Mesendoderm (in vitro differentiated cells): ENCODE measurements around the gene AKT3.

ENCODE experiments used
- DNase-seq: peaks from one replicate; pipeline ENCODE4 v3.0.0; 2013
- H2AK5ac ChIP-seq: 2 replicates; pipeline ENCODE4 v1.6.1; 2013; ENCODE audit warnings: low read length, inconsistent platforms
- H2BK120ac ChIP-seq: 2 replicates; pipeline ENCODE4 v1.6.1; 2013; ENCODE audit warnings: low read depth, mild to moderate bottlenecking, low read length, moderate library complexity, mixed read lengths
- H2BK15ac ChIP-seq: replicated peaks from 2 replicates; pipeline ENCODE4 v1.6.1; 2013; ENCODE audit warnings: low read depth, mild to moderate bottlenecking, moderate library complexity
- H2BK5ac ChIP-seq: 2 replicates; pipeline ENCODE4 v1.6.1; 2013; ENCODE audit warnings: low read length, inconsistent platforms
- H3K18ac ChIP-seq: 2 replicates; pipeline ENCODE4 v1.6.1; 2013; ENCODE audit warnings: mild to moderate bottlenecking, low read length, mixed read lengths
- H3K23ac ChIP-seq: one replicate; pipeline ENCODE4 v1.6.1; 2013; ENCODE audit warnings: low read length
- H3K27ac ChIP-seq: 2 replicates; pipeline ENCODE4 v1.5.1; 2013; ENCODE audit warnings: low read depth, mild to moderate bottlenecking, inconsistent platforms, low read length, moderate library complexity
- H3K27me3 ChIP-seq: 2 replicates; pipeline ENCODE4 v1.6.1; 2013; ENCODE audit warnings: low read length, control low read depth, mild to moderate bottlenecking, inconsistent platforms; ENCODE audit not compliant: insufficient read depth, poor library complexity
- H3K36me3 ChIP-seq: 2 replicates; pipeline ENCODE4 v1.6.1; 2013; ENCODE audit warnings: low read length, inconsistent platforms; ENCODE audit not compliant: control insufficient read depth, insufficient read depth
- H3K4ac ChIP-seq: one replicate; pipeline ENCODE4 v1.6.1; 2013; ENCODE audit warnings: low read depth, mild to moderate bottlenecking, low read length, moderate library complexity
- H3K4me1 ChIP-seq: 2 replicates; pipeline ENCODE4 v1.6.1; 2013; ENCODE audit warnings: low read depth, low read length, inconsistent platforms; ENCODE audit not compliant: control insufficient read depth
- H3K4me2 ChIP-seq: 2 replicates; pipeline ENCODE4 v1.6.1; 2013; ENCODE audit warnings: low read length
- H3K4me3 ChIP-seq: 2 replicates; pipeline ENCODE4 v1.5.1; 2013; ENCODE audit warnings: mild to moderate bottlenecking, low read length
- H3K56ac ChIP-seq: one replicate; pipeline ENCODE4 v1.6.1; 2013; ENCODE audit warnings: low read length
- H3K79me1 ChIP-seq: 2 replicates; pipeline ENCODE4 v1.6.1; 2013; ENCODE audit warnings: low read length, inconsistent platforms
- H3K79me2 ChIP-seq: 2 replicates; pipeline ENCODE4 v1.6.1; 2013; ENCODE audit warnings: mild to moderate bottlenecking, low read length; ENCODE audit not compliant: control insufficient read depth, insufficient read depth
- H3K9ac ChIP-seq: 2 replicates; pipeline ENCODE4 v1.6.1; 2013; ENCODE audit warnings: low read length, inconsistent platforms
- H4K5ac ChIP-seq: one replicate; pipeline ENCODE4 v1.6.1; 2013; ENCODE audit warnings: low read length
- H4K8ac ChIP-seq: one replicate; pipeline ENCODE4 v1.6.1; 2013; ENCODE audit warnings: low read depth, mild to moderate bottlenecking, control low read depth, low read length, moderate library complexity
- WGBS: extraction: QIAGEN DNeasy Blood & Tissue Kit; methylation state at CpG from one replicate; pipeline ENCODE4 v1.1.7; 2013; ENCODE audit warnings: low lambda C conversion rate, missing lambda C conversion rate; ENCODE audit not compliant: insufficient coverage; ENCODE audit errors: extremely low coverage; 5-methylcytosine and 5-hydroxymethylcytosine counted together

AKT3 gene

GRCh38 chr1:243462929-243463697 is 386.9 kb downstream of the AKT3 start:
- no peak overlapping the region for H3K9ac ChIP-seq
- no peaks in the 10 kb centered on the region for H3K79me2 ChIP-seq

GRCh38 chr1:243461700-243462099 is 388.3 kb downstream of the AKT3 start:
- H3K56ac ChIP-seq, result no peak overlapping the region
- H2BK15ac ChIP-seq, result no peak overlapping the region
- H2AK5ac ChIP-seq, result no peak overlapping the region
- no peak overlapping the region for H4K8ac ChIP-seq
- H2BK120ac ChIP-seq, result no peak overlapping the region
- no peaks in the 10 kb centered on the region for H3K79me2 ChIP-seq
- no peak overlapping the region for H3K4ac ChIP-seq
- H4K5ac ChIP-seq, result no peak overlapping the region
- H3K4me1 ChIP-seq, result no peaks in the 10 kb centered on the region
- H3K27me3 ChIP-seq, result no peaks in the 10 kb centered on the region
- H3K27ac ChIP-seq, result no peak overlapping the region
- no CpG with 5 or more reads among the region's 4 CpGs for WGBS
- no peaks in the 10 kb centered on the region for H3K36me3 ChIP-seq
- no peak overlapping the region for H3K4me2 ChIP-seq
- no peak overlapping the region for H3K4me3 ChIP-seq
- no peaks in the 10 kb centered on the region for H3K79me1 ChIP-seq
- no peak overlapping the region for H3K9ac ChIP-seq
- no peak overlapping the region for H3K23ac ChIP-seq
- DNase-seq, result no peak
- H2BK5ac ChIP-seq, result no peak overlapping the region
- no peak overlapping the region for H3K18ac ChIP-seq

More at GRCh38 chr1:243462929-243463697, 386.9 kb downstream of the AKT3 start:
- WGBS, result no CpG with 5 or more reads among the region's 1 CpG
- no peak for DNase-seq
- Histone ChIP-seq H3K27me3 (no peaks in the 10 kb centered on the region), H3K4me3 (no peak overlapping the region), H3K27ac (no peak overlapping the region), H2BK5ac (no peak overlapping the region), H3K23ac (no peak overlapping the region), H4K5ac (no peak overlapping the region), H3K4ac (no peak overlapping the region), H3K18ac (no peak overlapping the region), H3K79me1 (no peaks in the 10 kb centered on the region), H3K4me1 (no peaks in the 10 kb centered on the region), H2AK5ac (no peak overlapping the region), H4K8ac (no peak overlapping the region), H3K4me2 (no peak overlapping the region), H2BK120ac (no peak overlapping the region), H2BK15ac (no peak overlapping the region), H3K56ac (no peak overlapping the region), H3K36me3 (no peaks in the 10 kb centered on the region)

GRCh38 chr1:243459059-243459458 is 391.0 kb downstream of the AKT3 start:
- no peak overlapping the region for H2BK5ac ChIP-seq
- no peak overlapping the region for H3K23ac ChIP-seq
- H3K4me2 ChIP-seq, result no peak overlapping the region
- no peak for DNase-seq
- H3K79me1 ChIP-seq, result no peaks in the 10 kb centered on the region
- H3K9ac ChIP-seq, result no peak overlapping the region
- H4K8ac ChIP-seq, result no peak overlapping the region
- H4K5ac ChIP-seq, result no peak overlapping the region
- no peak overlapping the region for H3K4me3 ChIP-seq
- H3K79me2 ChIP-seq, result no peaks in the 10 kb centered on the region
- H3K4me1 ChIP-seq, result no peaks in the 10 kb centered on the region
- no peak overlapping the region for H3K18ac ChIP-seq
- no peak overlapping the region for H2BK120ac ChIP-seq
- H3K27ac ChIP-seq, result no peak overlapping the region
- no peak overlapping the region for H2BK15ac ChIP-seq
- no peak overlapping the region for H2AK5ac ChIP-seq
- H3K36me3 ChIP-seq, result no peaks in the 10 kb centered on the region
- no peak overlapping the region for H3K56ac ChIP-seq
- H3K4ac ChIP-seq, result no peak overlapping the region
- no peaks in the 10 kb centered on the region for H3K27me3 ChIP-seq
- no CpG with 5 or more reads among the region's 3 CpGs for WGBS

GRCh38 chr1:243457363-243457982 is 392.6 kb downstream of the AKT3 start:
- no CpG with 5 or more reads among the region's 9 CpGs for WGBS

GRCh38 chr1:243455760-243456651 is 394.0 kb downstream of the AKT3 start:
- Histone ChIP-seq H2BK5ac (no peak overlapping the region), H3K4ac (no peak overlapping the region), H4K5ac (no peak overlapping the region), H2AK5ac (no peak overlapping the region), H3K36me3 (no peaks in the 10 kb centered on the region), H3K4me3 (no peak overlapping the region), H3K79me1 (no peaks in the 10 kb centered on the region), H2BK120ac (no peak overlapping the region), H3K23ac (no peak overlapping the region), H4K8ac (no peak overlapping the region), H3K56ac (no peak overlapping the region), H3K27ac (no peak overlapping the region), H3K18ac (no peak overlapping the region), H3K4me1 (no peaks in the 10 kb centered on the region), H2BK15ac (no peak overlapping the region), H3K79me2 (no peaks in the 10 kb centered on the region), H3K4me2 (no peak overlapping the region), H3K27me3 (no peaks in the 10 kb centered on the region), H3K9ac (no peak overlapping the region)
- WGBS, result no CpG with 5 or more reads among the region's 11 CpGs
- no peak for DNase-seq

More at GRCh38 chr1:243457363-243457982, 392.6 kb downstream of the AKT3 start:
- H3K36me3 ChIP-seq, result no peaks in the 10 kb centered on the region
- no peak overlapping the region for H3K23ac ChIP-seq
- no peak overlapping the region for H3K18ac ChIP-seq
- no peak overlapping the region for H3K4me3 ChIP-seq
- no peaks in the 10 kb centered on the region for H3K27me3 ChIP-seq
- H3K4me1 ChIP-seq, result no peaks in the 10 kb centered on the region
- H3K27ac ChIP-seq, result no peak overlapping the region
- no peak overlapping the region for H2AK5ac ChIP-seq
- no peak overlapping the region for H3K9ac ChIP-seq
- no peak overlapping the region for H4K8ac ChIP-seq
- H3K56ac ChIP-seq, result no peak overlapping the region
- no peak overlapping the region for H3K4ac ChIP-seq
- no peak overlapping the region for H2BK15ac ChIP-seq
- H2BK5ac ChIP-seq, result no peak overlapping the region
- DNase-seq, result no peak
- no peak overlapping the region for H3K4me2 ChIP-seq
- no peak overlapping the region for H2BK120ac ChIP-seq
- no peak overlapping the region for H4K5ac ChIP-seq
- no peaks in the 10 kb centered on the region for H3K79me2 ChIP-seq
- no peaks in the 10 kb centered on the region for H3K79me1 ChIP-seq
